Ectodermal cell (in vitro differentiated cells): Measurements from ENCODE around the gene APOH.

ENCODE experiments used
- H3K27ac ChIP-seq: 2 replicates; pipeline ENCODE4 v1.7.0; 2013; ENCODE audit warnings: mild to moderate bottlenecking, low read depth, low read length; ENCODE audit not compliant: insufficient read depth, poor library complexity, severe bottlenecking
- H3K27me3 ChIP-seq: 2 replicates; pipeline ENCODE4 v1.7.0; 2013; ENCODE audit warnings: mild to moderate bottlenecking, low read length; ENCODE audit not compliant: insufficient read depth, control insufficient read depth, poor library complexity, severe bottlenecking
- H3K36me3 ChIP-seq: one replicate; pipeline ENCODE4 v1.7.0; 2013; ENCODE audit warnings: low read length; ENCODE audit not compliant: control insufficient read depth, insufficient read depth
- H3K4me1 ChIP-seq: one replicate; pipeline ENCODE4 v1.7.0; 2013; ENCODE audit warnings: low read length; ENCODE audit not compliant: control insufficient read depth, insufficient read depth
- H3K4me3 ChIP-seq: 2 replicates; pipeline ENCODE4 v1.7.0; 2013; ENCODE audit warnings: low read depth, low read length, control low read depth; ENCODE audit not compliant: insufficient read depth
- H3K9me3 ChIP-seq: 2 replicates; pipeline ENCODE4 v1.7.0; 2013; ENCODE audit warnings: mild to moderate bottlenecking, low read length, moderate library complexity; ENCODE audit not compliant: control insufficient read depth
- WGBS, 2 experiments: methylation state at CpG; one replicate each; pipeline ENCODE4 v1.1.7; 2013; ENCODE audit warnings: missing lambda C conversion rate in 2 of 2; 5-methylcytosine and 5-hydroxymethylcytosine counted together

The APOH gene

GRCh38 chr17:66221343-66221742, 7.9 kb downstream of the APOH start:
- Histone ChIP-seq H3K4me1 (no peaks in the 10 kb centered on the region), H3K36me3 (no peaks in the 10 kb centered on the region), H3K27ac (no peak overlapping the region), H3K4me3 (no peak overlapping the region), H3K9me3 (no peaks in the 10 kb centered on the region), H3K27me3 (no peaks in the 10 kb centered on the region)

- WGBS, 2 experiments = 94 to 95% methylated on average over 8 of the region's 8 CpGs
- no peaks in the 10 kb centered on the region for H3K4me1 ChIP-seq
Observed at GRCh38 chr17:66220079-66220835, 9.0 kb downstream of the APOH start.

GRCh38 chr17:66215529-66215911, 13.7 kb downstream of the APOH start:
- H3K27me3 ChIP-seq = no peaks in the 10 kb centered on the region
- no peak overlapping the region for H3K4me3 ChIP-seq
- no peaks in the 10 kb centered on the region for H3K36me3 ChIP-seq
- H3K27ac ChIP-seq = no peak overlapping the region
- no peaks in the 10 kb centered on the region for H3K9me3 ChIP-seq
- WGBS, 2 experiments = 91 to 93% methylated on average over 3 of the region's 3 CpGs
- H3K4me1 ChIP-seq = no peaks in the 10 kb centered on the region

More at GRCh38 chr17:66220079-66220835, 9.0 kb downstream of the APOH start:
- Histone ChIP-seq H3K36me3 (no peaks in the 10 kb centered on the region), H3K4me3 (no peak overlapping the region), H3K9me3 (no peaks in the 10 kb centered on the region), H3K27ac (no peak overlapping the region), H3K27me3 (no peaks in the 10 kb centered on the region)

DNA sequence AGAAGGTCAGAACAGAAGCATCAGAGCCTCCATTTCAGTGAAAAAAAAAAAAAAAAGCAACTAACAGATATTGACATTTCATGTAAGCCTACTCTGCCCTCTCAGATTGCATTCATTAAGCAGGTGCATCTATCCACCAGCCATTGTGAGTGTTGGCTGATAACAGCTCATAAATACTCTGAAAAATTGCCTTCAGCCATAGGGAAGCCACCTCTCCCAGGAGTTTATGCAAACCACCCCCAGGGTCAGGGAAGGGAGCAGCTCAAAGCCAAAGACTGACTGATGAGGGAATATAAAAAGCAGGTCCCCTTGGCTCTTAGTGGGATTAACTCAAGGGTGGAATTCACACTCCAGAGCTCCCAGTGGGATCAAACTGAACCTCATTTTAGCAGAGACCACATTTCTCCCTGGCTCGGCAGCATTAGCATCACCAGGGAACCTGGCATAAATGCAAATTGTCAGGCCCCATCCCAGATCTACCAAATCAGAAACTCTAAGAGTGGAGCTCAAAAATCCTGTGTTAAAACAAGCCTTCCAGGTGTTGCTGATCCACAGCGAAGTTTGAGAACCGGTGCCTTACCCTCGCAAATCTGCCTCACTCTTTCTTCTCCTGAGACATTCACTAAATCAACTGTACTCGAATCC, 14.2 kb downstream of the APOH start:
- Histone ChIP-seq H3K9me3 (no peaks in the 10 kb centered on the region), H3K4me3 (no peak overlapping the region), H3K27me3 (no peaks in the 10 kb centered on the region), H3K27ac (no peak overlapping the region), H3K36me3 (no peaks in the 10 kb centered on the region), H3K4me1 (no peaks in the 10 kb centered on the region)
- WGBS, 2 experiments = 85% methylated on average over 5 of the region's 5 CpGs

GRCh38 chr17:66211047-66211810, 18.0 kb downstream of the APOH start:
- H3K27ac ChIP-seq = no peak overlapping the region
- H3K4me1 ChIP-seq = no peaks in the 10 kb centered on the region
- H3K27me3 ChIP-seq = no peaks in the 10 kb centered on the region
- H3K9me3 ChIP-seq = no peaks in the 10 kb centered on the region
- no peak overlapping the region for H3K4me3 ChIP-seq
- no peaks in the 10 kb centered on the region for H3K36me3 ChIP-seq
- WGBS, 2 experiments = 94 to 97% methylated on average over 9 of the region's 9 CpGs

GRCh38 chr17:66210208-66210574, 19.0 kb downstream of the APOH start:
- WGBS, 2 experiments = 95% methylated on average over 2 of the region's 2 CpGs
- H3K4me3 ChIP-seq = no peak overlapping the region

DNA sequence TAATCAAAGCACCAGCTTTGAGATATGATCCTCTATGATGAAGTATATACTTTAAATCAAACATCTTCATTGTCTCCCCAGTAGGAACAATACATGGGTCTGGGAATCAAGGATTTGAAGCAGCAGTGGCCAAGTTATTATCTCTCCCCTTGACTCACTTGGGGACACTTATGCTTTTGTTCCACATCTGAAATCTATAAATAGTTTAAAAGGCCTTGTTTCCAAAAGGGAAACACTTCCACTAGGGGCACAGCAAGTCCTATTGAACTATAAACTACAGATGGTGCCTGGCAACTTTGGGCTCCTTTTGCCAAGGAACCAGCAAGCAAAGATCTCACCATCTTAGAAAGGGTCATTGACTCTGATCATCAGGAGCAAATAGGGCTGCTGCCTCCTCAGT, 21.3 kb downstream of the APOH start:
- H3K4me3 ChIP-seq = no peak overlapping the region
- no peaks in the 10 kb centered on the region for H3K36me3 ChIP-seq
- H3K27ac ChIP-seq = no peak overlapping the region
- H3K4me1 ChIP-seq = no peaks in the 10 kb centered on the region
- H3K9me3 ChIP-seq = no peaks in the 10 kb centered on the region
- no peaks in the 10 kb centered on the region for H3K27me3 ChIP-seq

More at GRCh38 chr17:66210208-66210574, 19.0 kb downstream of the APOH start:
- no peak overlapping the region for H3K27ac ChIP-seq
- no peaks in the 10 kb centered on the region for H3K9me3 ChIP-seq
- no peaks in the 10 kb centered on the region for H3K36me3 ChIP-seq
- H3K27me3 ChIP-seq = no peaks in the 10 kb centered on the region
- H3K4me1 ChIP-seq = no peaks in the 10 kb centered on the region

DNA sequence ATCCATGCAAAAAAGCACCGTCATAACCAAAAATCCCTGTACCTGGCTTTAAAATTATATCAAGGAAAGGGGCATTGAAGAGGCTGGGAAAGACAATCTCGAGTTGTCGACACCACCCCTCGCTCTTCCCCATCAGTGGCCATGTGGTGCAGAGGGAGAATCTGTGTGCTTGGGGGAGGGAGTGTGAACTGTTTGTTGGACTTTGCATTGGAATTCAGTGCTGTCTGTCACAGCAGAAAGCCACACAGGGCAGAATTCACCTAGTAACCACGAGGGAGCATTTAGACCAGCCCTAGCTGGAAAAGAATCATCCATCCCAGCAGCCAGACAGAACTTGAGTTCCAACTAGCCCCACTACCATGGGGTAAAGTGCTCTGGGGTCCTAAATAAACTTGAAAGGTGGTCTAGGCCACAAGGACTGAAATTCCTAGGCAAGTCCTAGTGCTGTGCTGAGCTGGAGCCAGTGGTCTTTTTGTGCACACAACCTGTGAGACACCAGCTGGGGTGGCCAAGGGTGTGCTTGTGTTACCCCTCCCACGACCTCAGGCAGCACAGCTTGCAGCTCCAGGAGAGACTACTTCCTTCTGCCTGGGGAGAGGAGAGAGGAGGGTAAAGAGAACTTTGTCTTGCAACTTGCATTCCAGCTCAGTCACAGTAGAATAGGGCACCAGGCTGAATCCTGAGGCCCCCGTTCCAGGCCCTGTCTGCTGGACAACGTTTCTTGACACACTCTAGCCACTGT, 25.8 kb downstream of the APOH start:
- no peaks in the 10 kb centered on the region for H3K9me3 ChIP-seq
- H3K36me3 ChIP-seq = no peaks in the 10 kb centered on the region
- H3K4me3 ChIP-seq = no peak overlapping the region
- 86 to 93% methylated on average over 8 of the region's 8 CpGs for WGBS, 2 experiments
- no peak overlapping the region for H3K27ac ChIP-seq
- H3K4me1 ChIP-seq = no peaks in the 10 kb centered on the region
- no peaks in the 10 kb centered on the region for H3K27me3 ChIP-seq

GRCh38 chr17:66200685-66201092, 28.5 kb downstream of the APOH start:
- H3K9me3 ChIP-seq = no peaks in the 10 kb centered on the region
- no peak overlapping the region for H3K4me3 ChIP-seq
- WGBS, 2 experiments = 28 to 29% methylated on average over 3 of the region's 3 CpGs
- no peaks in the 10 kb centered on the region for H3K36me3 ChIP-seq
- no peaks in the 10 kb centered on the region for H3K4me1 ChIP-seq
- H3K27ac ChIP-seq = no peak overlapping the region
- no peaks in the 10 kb centered on the region for H3K27me3 ChIP-seq

DNA sequence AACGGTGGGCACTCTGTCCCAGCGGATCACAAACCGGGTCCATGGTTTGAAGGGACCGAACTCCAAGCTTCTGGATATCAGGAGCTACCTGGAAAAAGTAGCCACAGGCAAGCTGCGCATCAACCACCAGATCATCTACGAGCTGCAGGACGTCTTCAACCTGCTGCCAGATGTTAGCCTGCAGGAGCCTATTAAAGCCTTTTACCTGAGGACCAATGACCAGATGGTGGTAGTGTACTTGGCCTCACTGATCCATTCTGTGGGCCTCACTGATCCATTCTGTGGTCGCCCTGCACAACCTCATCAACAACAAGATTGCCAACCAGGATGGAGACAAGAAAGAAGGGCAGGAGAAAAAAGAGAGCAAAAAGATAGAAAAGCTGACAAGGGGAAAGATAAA, 31.0 kb downstream of the APOH start:
- H3K27me3 ChIP-seq = no peaks in the 10 kb centered on the region
- no peaks in the 10 kb centered on the region for H3K4me1 ChIP-seq
- H3K4me3 ChIP-seq = no peak overlapping the region
- H3K27ac ChIP-seq = no peak overlapping the region
- H3K36me3 ChIP-seq = no peaks in the 10 kb centered on the region
- H3K9me3 ChIP-seq = no peaks in the 10 kb centered on the region
- WGBS, 2 experiments = 95 to 96% methylated on average over 8 of the region's 8 CpGs
